ENCODE results near the gene NAT8L. TPM values are rescaled to one million over a fixed set of nuclear protein-coding genes. Genes with fewer than 3 reads are reported as not detected.

Gene NAT8L
- total and polyA plus RNA-seq, 2 of the 13 experiments (the other 11 are each of a cell fraction or from before 2014, with no cell fraction given), result 2.2 to 3.3 TPM

GRCh38 chr4:2009651-2010233 lies 49.4 kb upstream of the NAT8L start (continued):
- TF ChIP-seq, protein P1, sequence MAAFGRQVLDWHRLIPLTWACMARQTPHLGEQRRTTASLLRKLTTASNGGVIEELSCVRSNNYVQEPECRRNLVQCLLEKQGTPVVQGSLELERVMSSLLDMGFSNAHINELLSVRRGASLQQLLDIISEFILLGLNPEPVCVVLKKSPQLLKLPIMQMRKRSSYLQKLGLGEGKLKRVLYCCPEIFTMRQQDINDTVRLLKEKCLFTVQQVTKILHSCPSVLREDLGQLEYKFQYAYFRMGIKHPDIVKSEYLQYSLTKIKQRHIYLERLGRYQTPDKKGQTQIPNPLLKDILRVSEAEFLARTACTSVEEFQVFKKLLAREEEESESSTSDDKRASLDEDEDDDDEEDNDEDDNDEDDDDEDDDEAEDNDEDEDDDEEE (CRISPR knock-in tag; IDR thresholded peaks at IDR 0.05), result no peak
- TF ChIP-seq GPN1 (CRISPR knock-in tag; IDR thresholded peaks at IDR 0.05; ENCODE audit: borderline replicate concordance), result no peak
- TF ChIP-seq ZNF646 (CRISPR knock-in tag; IDR thresholded peaks at IDR 0.05), result no peak
- no peak for TF ChIP-seq E2F1 (CRISPR knock-in tag; IDR thresholded peaks at IDR 0.05)
- no peak for TF ChIP-seq ZNF484 (CRISPR knock-in tag; IDR thresholded peaks at IDR 0.05; ENCODE audit: borderline replicate concordance, low read depth)
- no peak for TF ChIP-seq HMG20B (CRISPR knock-in tag; conservative IDR thresholded peaks at IDR 0.05)
- no peak for TF ChIP-seq ZNF451 (CRISPR knock-in tag; IDR thresholded peaks at IDR 0.05)
- TF ChIP-seq FOXC1 (CRISPR knock-in tag; IDR thresholded peaks at IDR 0.05; ENCODE audit: borderline replicate concordance), result no peak
- no peak for TF ChIP-seq ZBTB42 (CRISPR knock-in tag; IDR thresholded peaks at IDR 0.05)
- TF ChIP-seq TEAD3 (CRISPR knock-in tag; optimal IDR thresholded peaks at IDR 0.05; ENCODE audit: borderline replicate concordance), result no peak
- TF ChIP-seq MEIS2 (CRISPR knock-in tag; IDR thresholded peaks at IDR 0.05), result no peak
- TF ChIP-seq SETDB1 (CRISPR knock-in tag; IDR thresholded peaks at IDR 0.05; ENCODE audit: borderline replicate concordance), result no peak
- TF ChIP-seq ZSCAN20 (CRISPR knock-in tag; IDR thresholded peaks at IDR 0.05; ENCODE audit: borderline replicate concordance), result no peak
- TF ChIP-seq ZNF773 (CRISPR knock-in tag; IDR thresholded peaks at IDR 0.05; ENCODE audit: borderline replicate concordance), result no peak
- TF ChIP-seq, protein P2, sequence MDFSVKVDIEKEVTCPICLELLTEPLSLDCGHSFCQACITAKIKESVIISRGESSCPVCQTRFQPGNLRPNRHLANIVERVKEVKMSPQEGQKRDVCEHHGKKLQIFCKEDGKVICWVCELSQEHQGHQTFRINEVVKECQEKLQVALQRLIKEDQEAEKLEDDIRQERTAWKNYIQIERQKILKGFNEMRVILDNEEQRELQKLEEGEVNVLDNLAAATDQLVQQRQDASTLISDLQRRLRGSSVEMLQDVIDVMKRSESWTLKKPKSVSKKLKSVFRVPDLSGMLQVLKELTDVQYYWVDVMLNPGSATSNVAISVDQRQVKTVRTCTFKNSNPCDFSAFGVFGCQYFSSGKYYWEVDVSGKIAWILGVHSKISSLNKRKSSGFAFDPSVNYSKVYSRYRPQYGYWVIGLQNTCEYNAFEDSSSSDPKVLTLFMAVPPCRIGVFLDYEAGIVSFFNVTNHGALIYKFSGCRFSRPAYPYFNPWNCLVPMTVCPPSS (IDR thresholded peaks at IDR 0.05), result no peak
- no peak for TF ChIP-seq ZNF296 (CRISPR knock-in tag; conservative IDR thresholded peaks at IDR 0.05)
- TF ChIP-seq, protein P3, sequence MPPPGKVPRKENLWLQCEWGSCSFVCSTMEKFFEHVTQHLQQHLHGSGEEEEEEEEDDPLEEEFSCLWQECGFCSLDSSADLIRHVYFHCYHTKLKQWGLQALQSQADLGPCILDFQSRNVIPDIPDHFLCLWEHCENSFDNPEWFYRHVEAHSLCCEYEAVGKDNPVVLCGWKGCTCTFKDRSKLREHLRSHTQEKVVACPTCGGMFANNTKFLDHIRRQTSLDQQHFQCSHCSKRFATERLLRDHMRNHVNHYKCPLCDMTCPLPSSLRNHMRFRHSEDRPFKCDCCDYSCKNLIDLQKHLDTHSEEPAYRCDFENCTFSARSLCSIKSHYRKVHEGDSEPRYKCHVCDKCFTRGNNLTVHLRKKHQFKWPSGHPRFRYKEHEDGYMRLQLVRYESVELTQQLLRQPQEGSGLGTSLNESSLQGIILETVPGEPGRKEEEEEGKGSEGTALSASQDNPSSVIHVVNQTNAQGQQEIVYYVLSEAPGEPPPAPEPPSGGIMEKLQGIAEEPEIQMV (CRISPR knock-in tag; IDR thresholded peaks at IDR 0.05; ENCODE audit: low read depth), result no peak
- no peak; the same call in 1 of the 2 replicates for TF ChIP-seq ZBTB7B (CRISPR knock-in tag; IDR thresholded peaks at IDR 0.05)
- TF ChIP-seq MIER2 (CRISPR knock-in tag; IDR thresholded peaks at IDR 0.05), result no peak; the same call in 1 of the 2 replicates
